Bronchial epithelial cell (primary cell): ENCODE data around the gene CELA2B. TPM values are rescaled to one million over a fixed set of nuclear protein-coding genes. Genes with fewer than 3 reads are reported as not detected.

Experiments
- DNase-seq: peaks from one replicate; pipeline ENCODE4 v3.0.0-alpha.2; 2010; ENCODE audit warnings: low read depth
- FAIRE-seq: peaks from 2 replicates; lab custom pipeline; 2011; peaks lifted over from hg19 to GRCh38; lab: Jason Lieb, UNC
- H3K27me3 ChIP-seq: 2 replicates; pipeline ENCODE4 v1.5.1; 2011; ENCODE audit warnings: low read length; ENCODE audit not compliant: control insufficient read depth, insufficient read depth
- H3K36me3 ChIP-seq: 2 replicates; pipeline ENCODE4 v1.5.1; 2011; ENCODE audit warnings: low read length; ENCODE audit not compliant: control insufficient read depth, insufficient read depth
- H3K4me3 ChIP-seq: 2 replicates; pipeline ENCODE4 v1.5.1; 2011; ENCODE audit warnings: mild to moderate bottlenecking, low read depth, low read length, control low read depth
- CTCF ChIP-seq: IDR thresholded peaks from 2 replicates; pipeline ENCODE4 v1.5.1; 2011; ENCODE audit warnings: mild to moderate bottlenecking, moderate library complexity, low read length, control low read depth, inconsistent platforms; ENCODE audit not compliant: insufficient read depth, severe bottlenecking
- total RNA-seq: library from RNA; depleted of rRNA; stranded (reverse); fragments of >200 nt; gene quantifications from 2 replicates; pipeline ENCODE4 v1.2.1, GENCODE V29; 2014

CELA2B gene
- total RNA-seq, 1 donor from 2014 or later = not detected

- no peak for TF ChIP-seq CTCF
- no peak for FAIRE-seq
- Histone ChIP-seq H3K4me3 (no peak overlapping the region), H3K36me3 (no peaks in the 10 kb centered on the region), H3K27me3 (no peaks in the 10 kb centered on the region)
- no peak for DNase-seq
These were observed 38.9 kb upstream of the CELA2B start for GRCh38 chr1:15436881-15437442.

GRCh38 chr1:15439325-15439724, 36.6 kb upstream of the CELA2B start:
- H3K27me3 ChIP-seq = no peaks in the 10 kb centered on the region
- DNase-seq = no peak
- no peaks in the 10 kb centered on the region for H3K36me3 ChIP-seq
- no peak for FAIRE-seq
- no peak for TF ChIP-seq CTCF
- no peak overlapping the region for H3K4me3 ChIP-seq

- DNase-seq (no peak), FAIRE-seq (no peak)
- TF ChIP-seq CTCF = no peak
- Histone ChIP-seq H3K36me3 (no peaks in the 10 kb centered on the region), H3K4me3 (no peak overlapping the region), H3K27me3 (no peaks in the 10 kb centered on the region)
These were observed 35.5 kb upstream of the CELA2B start for GRCh38 chr1:15440357-15440756.

GRCh38 chr1:15441247-15441646, 34.7 kb upstream of the CELA2B start:
- H3K36me3 ChIP-seq = no peaks in the 10 kb centered on the region
- TF ChIP-seq CTCF = no peak
- FAIRE-seq (no peak), DNase-seq (no peak)
- no peaks in the 10 kb centered on the region for H3K27me3 ChIP-seq
- no peak overlapping the region for H3K4me3 ChIP-seq

- H3K36me3 ChIP-seq = no peaks in the 10 kb centered on the region
- no peak for DNase-seq
- no peak for TF ChIP-seq CTCF
- no peaks in the 10 kb centered on the region for H3K27me3 ChIP-seq
- no peak overlapping the region for H3K4me3 ChIP-seq
- no peak for FAIRE-seq
These were observed 33.8 kb upstream of the CELA2B start for GRCh38 chr1:15442119-15442518.

- H3K27me3 ChIP-seq = no peaks in the 10 kb centered on the region
These were observed 33.1 kb upstream of the CELA2B start for GRCh38 chr1:15442759-15443158.

More at GRCh38 chr1:15442759-15443158, 33.1 kb upstream of the CELA2B start:
- TF ChIP-seq CTCF = no peak
- no peak for FAIRE-seq
- H3K4me3 ChIP-seq = no peak overlapping the region
- no peak for DNase-seq
- no peaks in the 10 kb centered on the region for H3K36me3 ChIP-seq
